ENCODE results near the gene BTN3A1. TPM values are rescaled to one million over a fixed set of nuclear protein-coding genes. Genes with fewer than 3 reads are reported as not detected.
A peak's percentile ranks its signal among the peaks of the same experiment; 100 is the strongest.

BTN3A1 gene
- total RNA-seq, 2 experiments from 2014 or later: 33.3 to 33.4 TPM

GRCh38 chr6:26464416-26465131 lies 62.5 kb downstream of the BTN3A1 start:
- peaks cover 22% of the 10 kb centered on the region; the same call in 1 of the 2 replicates for H3K79me2 ChIP-seq (ENCODE audit: insufficient read depth, low read depth, low read length)
- H3K27ac ChIP-seq (ENCODE audit: low read depth, low read length, poor library complexity, severe bottlenecking): no peak overlapping the region
- H2AFZ ChIP-seq (ENCODE audit: low read length): no peak overlapping the region
- no peak for TF ChIP-seq EZH2phosphoT487 (IDR thresholded peaks at IDR 0.05; ENCODE audit: borderline replicate concordance, low read depth, low read length)
- TF ChIP-seq, protein P1, sequence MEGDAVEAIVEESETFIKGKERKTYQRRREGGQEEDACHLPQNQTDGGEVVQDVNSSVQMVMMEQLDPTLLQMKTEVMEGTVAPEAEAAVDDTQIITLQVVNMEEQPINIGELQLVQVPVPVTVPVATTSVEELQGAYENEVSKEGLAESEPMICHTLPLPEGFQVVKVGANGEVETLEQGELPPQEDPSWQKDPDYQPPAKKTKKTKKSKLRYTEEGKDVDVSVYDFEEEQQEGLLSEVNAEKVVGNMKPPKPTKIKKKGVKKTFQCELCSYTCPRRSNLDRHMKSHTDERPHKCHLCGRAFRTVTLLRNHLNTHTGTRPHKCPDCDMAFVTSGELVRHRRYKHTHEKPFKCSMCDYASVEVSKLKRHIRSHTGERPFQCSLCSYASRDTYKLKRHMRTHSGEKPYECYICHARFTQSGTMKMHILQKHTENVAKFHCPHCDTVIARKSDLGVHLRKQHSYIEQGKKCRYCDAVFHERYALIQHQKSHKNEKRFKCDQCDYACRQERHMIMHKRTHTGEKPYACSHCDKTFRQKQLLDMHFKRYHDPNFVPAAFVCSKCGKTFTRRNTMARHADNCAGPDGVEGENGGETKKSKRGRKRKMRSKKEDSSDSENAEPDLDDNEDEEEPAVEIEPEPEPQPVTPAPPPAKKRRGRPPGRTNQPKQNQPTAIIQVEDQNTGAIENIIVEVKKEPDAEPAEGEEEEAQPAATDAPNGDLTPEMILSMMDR (conservative IDR thresholded peaks at IDR 0.05; ENCODE audit: low read length): 0 out of 2 replicates have a peak, but pooled peaks have one; percentile 21
- no peaks in the 10 kb centered on the region for H3K9me2 ChIP-seq (ENCODE audit: insufficient read depth, low read length)
- peaks cover 96% of the 10 kb centered on the region for H3K36me3 ChIP-seq (ENCODE audit: insufficient read depth, low read length)
- ChIA-PET CTCF (ENCODE audit: unreplicated experiment) (no interaction called here), POLR2A (interaction anchor here (0.5 to 1.7 kb wide), 4 partner anchors 9 to 120 kb away, joined by 3 to 7 read pairs (median 4); no protein-coding TSS in a partner anchor)
- peaks cover 30% of the 10 kb centered on the region for H3K4me1 ChIP-seq (ENCODE audit: insufficient read depth, low read length, poor library complexity, severe bottlenecking)
- no peak overlapping the region for H3K4me2 ChIP-seq (ENCODE audit: low read length)
- H3K4me3 ChIP-seq (ENCODE audit: low read depth, low read length, poor library complexity, severe bottlenecking): no peak overlapping the region
- no peak for DNase-seq (ENCODE audit: low spot score)
- BruUV-seq (replicated peaks): no TSS peak
- intact Hi-C loops (cut with micrococcal nuclease; ENCODE audit: unreplicated experiment): no loop called here
- H3K9me3 ChIP-seq (ENCODE audit: low read length): no peaks in the 10 kb centered on the region
- no peaks in the 10 kb centered on the region for H4K20me1 ChIP-seq (ENCODE audit: insufficient read depth, low read length)

Other genes starting within 250 kb of the BTN3A1 start
- 47.9 and 54.5 TPM in 2 replicates for gene BTN3A2, start 37.1 kb upstream of the BTN3A1 start, total RNA-seq (2014; rRNA removed; shearing (Covaris generic))
- gene BTN3A2, start 37.1 kb upstream of the BTN3A1 start, total RNA-seq (2022): 70.8 and 95.7 TPM in 2 replicates
- gene BTN2A2, start 19.2 kb upstream of the BTN3A1 start, total RNA-seq (2014; rRNA removed; shearing (Covaris generic)): 42.0 and 45.1 TPM in 2 replicates
- 35.0 and 44.8 TPM in 2 replicates for gene BTN2A2, start 19.2 kb upstream of the BTN3A1 start, total RNA-seq (2022)
- 17.4 and 20.5 TPM in 2 replicates for gene BTN3A3, start 38.2 kb downstream of the BTN3A1 start, total RNA-seq (2014; rRNA removed; shearing (Covaris generic))
- 22.1 and 26.9 TPM in 2 replicates for gene BTN3A3, start 38.2 kb downstream of the BTN3A1 start, total RNA-seq (2022)
- gene BTN2A1, start 55.7 kb downstream of the BTN3A1 start, total RNA-seq (2014; rRNA removed; shearing (Covaris generic)): 15.4 and 22.8 TPM in 2 replicates
- gene BTN2A1, start 55.7 kb downstream of the BTN3A1 start, total RNA-seq (2022): 23.4 and 23.5 TPM in 2 replicates
- 0.25 and 0.36 TPM in 2 replicates for gene BTN1A1, start 98.0 kb downstream of the BTN3A1 start, total RNA-seq (2014; rRNA removed; shearing (Covaris generic))
- gene BTN1A1, start 98.0 kb downstream of the BTN3A1 start, total RNA-seq (2022): 1.0 and 1.1 TPM in 2 replicates
- gene HMGN4, start 136.1 kb downstream of the BTN3A1 start, total RNA-seq (2014; rRNA removed; shearing (Covaris generic)): 113 and 116 TPM in 2 replicates
- gene HMGN4, start 136.1 kb downstream of the BTN3A1 start, total RNA-seq (2022): 104 and 113 TPM in 2 replicates
- 32.2 and 34.6 TPM in 2 replicates for gene ABT1, start 194.7 kb downstream of the BTN3A1 start, total RNA-seq (2014; rRNA removed; shearing (Covaris generic))
- gene ABT1, start 194.7 kb downstream of the BTN3A1 start, total RNA-seq (2022): 25.3 and 26.3 TPM in 2 replicates

All from OCI-LY7 (cell line).